NB4 (cell line): ENCODE measurements around the gene TRIM23.

ENCODE experiments used
- CTCF ChIP-seq: IDR thresholded peaks from one replicate; pipeline ENCODE4 v1.5.1; 2012; ENCODE audit warnings: low read depth, low read length
- POLR2A ChIP-seq: IDR thresholded peaks from 2 replicates; pipeline ENCODE4 v1.6.1; 2011; ENCODE audit warnings: mild to moderate bottlenecking; ENCODE audit not compliant: insufficient read length; ENCODE audit errors: extremely low read depth

GRCh38 chr5:65624571-65625555 lies 730 bp upstream of the TRIM23 start, which contains the start of the genes SHLD3 and TRAPPC13:
- TF ChIP-seq CTCF: no peak
- peak; percentile 14 for TF ChIP-seq POLR2A
